K562 (cell line): ENCODE results near the gene GALNT9.
A peak's percentile ranks its signal among the peaks of the same experiment; 100 is the strongest.

ENCODE experiments used
- FOXJ2 ChIP-seq: fragments of 200-800 bp; sonication (Bioruptor generic); IDR thresholded peaks from 2 replicates; pipeline ENCODE4 v1.6.1; 2016; ENCODE audit warnings: missing genetic modification characterization, missing compliant biosample characterization
- HDAC6 ChIP-seq: IDR thresholded peaks from 2 replicates; pipeline ENCODE4 v1.6.1; 2012; ENCODE audit warnings: low read depth, mild to moderate bottlenecking, control low read depth, inconsistent platforms, low read length, moderate library complexity
- HIVEP1 ChIP-seq: fragments of 250-450 bp; sonication (Bioruptor Pico); IDR thresholded peaks from 2 replicates; pipeline ENCODE4 v1.4.0; 2020; ENCODE audit warnings: mild to moderate bottlenecking
- MYC ChIP-seq, 2 experiments: fragments of 250-450 bp in 1 of 2; sonication (Bioruptor Pico) in 1 of 2; IDR thresholded peaks; 2 replicates each; pipeline versions ENCODE4 v1.5.1 to v1.6.1; 2012 to 2021; ENCODE audit warnings: low read depth in 2 of 2, borderline replicate concordance in 1 of 2, improper control_type of control experiment in 1 of 2, low read length in 1 of 2, mild to moderate bottlenecking in 1 of 2, moderate library complexity in 1 of 2
- NFE2L1 ChIP-seq: fragments of 450-650 bp; IDR thresholded peaks from 2 replicates; pipeline ENCODE4 v1.6.1; 2016; ENCODE audit warnings: missing genetic modification characterization, low read depth, mild to moderate bottlenecking, missing compliant biosample characterization, moderate library complexity, borderline replicate concordance
- NR3C1 ChIP-seq: sonication (generic); formaldehyde crosslinking; IDR thresholded peaks from 2 replicates; pipeline ENCODE4 v1.8.1; 2022; ENCODE audit warnings: missing genetic modification reagents
- SREBF2 ChIP-seq: sonication (generic); formaldehyde crosslinking; IDR thresholded peaks from 2 replicates; pipeline ENCODE4 v1.4.0; 2020; ENCODE audit warnings: mild to moderate bottlenecking, missing genetic modification reagents
- STAT6 ChIP-seq: sonication (generic); formaldehyde crosslinking; IDR thresholded peaks from 2 replicates; pipeline ENCODE4 v1.8.1; 2023; ENCODE audit warnings: mild to moderate bottlenecking, missing genetic modification reagents
- ZFP1 ChIP-seq: fragments of 450-650 bp; formaldehyde crosslinking; IDR thresholded peaks from 2 replicates; pipeline ENCODE4 v1.4.0; 2020; ENCODE audit warnings: mild to moderate bottlenecking, mixed read lengths
- TF ChIP-seq, protein P1 (sequence below), 2 experiments: fragments of 450-650 bp in 1 of 2; sonication (generic) in 1 of 2; formaldehyde crosslinking in 1 of 2; IDR thresholded peaks in 1 of 2; conservative IDR thresholded peaks in 1 of 2; 2 replicates each; pipeline versions ENCODE4 v1.6.1 to v1.8.1; 2016 to 2023; ENCODE audit warnings: mild to moderate bottlenecking in 2 of 2, moderate library complexity in 2 of 2, inconsistent platforms in 1 of 2, missing genetic modification reagents in 1 of 2
- TF ChIP-seq, protein P2 (sequence below): fragments of 250-450 bp; sonication (Bioruptor Pico); IDR thresholded peaks from 2 replicates; pipeline ENCODE4 v1.4.0; 2020; ENCODE audit warnings: mild to moderate bottlenecking

DNA sequence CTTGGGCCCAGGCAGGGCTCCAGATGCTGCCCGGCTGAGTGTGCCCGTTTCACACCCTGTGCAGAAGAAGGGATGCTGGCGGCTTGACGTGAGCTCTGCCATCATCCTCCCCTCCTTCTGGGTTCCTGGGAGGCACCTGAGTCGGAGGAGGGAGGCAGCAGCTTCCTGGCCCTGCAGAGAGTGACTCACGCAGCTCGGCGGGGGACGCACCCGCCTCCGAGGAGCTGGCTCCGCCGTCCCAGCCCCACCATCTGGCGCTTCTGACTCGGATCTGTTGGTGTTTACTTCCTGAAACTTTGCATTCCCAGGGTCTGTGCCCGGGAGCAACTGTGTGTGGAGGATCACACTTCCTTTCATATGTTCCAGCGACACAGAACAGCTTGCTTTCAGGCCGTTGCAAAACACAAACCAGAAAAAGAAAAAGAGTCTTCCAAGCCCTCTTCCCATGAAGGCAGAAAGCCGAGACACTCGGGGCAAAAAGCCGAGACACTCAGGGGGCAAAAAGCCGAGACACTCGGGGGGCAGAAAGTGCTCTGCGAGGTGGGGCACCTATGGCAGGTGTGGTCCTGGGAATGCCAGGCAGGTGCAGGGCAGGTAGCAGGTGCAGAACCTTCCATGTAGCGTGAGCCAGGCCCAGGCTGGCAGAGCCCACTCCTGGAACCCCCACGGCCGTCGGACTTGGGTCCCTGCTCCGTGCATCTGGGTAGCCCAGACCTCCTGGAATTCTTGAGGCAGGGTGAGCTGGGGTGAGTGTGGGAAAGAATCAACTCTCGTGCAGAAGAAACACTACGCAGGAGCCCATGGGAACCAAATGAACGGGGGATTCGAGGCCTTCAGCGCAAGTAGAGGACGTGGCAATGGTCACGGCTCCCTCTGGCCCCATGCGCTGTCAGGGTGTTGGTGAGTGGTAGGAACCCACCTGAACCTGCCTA, 27.6 kb upstream of the GALNT9 start:
- TF ChIP-seq ZFP1 (CRISPR knock-in tag) (no peak), HDAC6 (no peak), SREBF2 (CRISPR knock-in tag) (no peak), STAT6 (CRISPR knock-in tag) (no peak), HIVEP1 (CRISPR knock-in tag) (no peak), NR3C1 (CRISPR knock-in tag) (no peak), NFE2L1 (tag) (no peak), FOXJ2 (no peak), MYC (IDR thresholded peaks at IDR 0.05; ENCODE audit: low read depth, low read length) (no peak), MYC (CRISPR knock-in tag; IDR thresholded peaks at IDR 0.05; ENCODE audit: borderline replicate concordance, low read depth) (no peak)
- TF ChIP-seq, protein P1, sequence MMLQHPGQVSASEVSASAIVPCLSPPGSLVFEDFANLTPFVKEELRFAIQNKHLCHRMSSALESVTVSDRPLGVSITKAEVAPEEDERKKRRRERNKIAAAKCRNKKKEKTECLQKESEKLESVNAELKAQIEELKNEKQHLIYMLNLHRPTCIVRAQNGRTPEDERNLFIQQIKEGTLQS (IDR thresholded peaks at IDR 0.05) = peak; percentile 31; the same call in 1 of the 2 replicates
- TF ChIP-seq, protein P1 (CRISPR knock-in tag; conservative IDR thresholded peaks at IDR 0.05) = no peak
- TF ChIP-seq, protein P2, sequence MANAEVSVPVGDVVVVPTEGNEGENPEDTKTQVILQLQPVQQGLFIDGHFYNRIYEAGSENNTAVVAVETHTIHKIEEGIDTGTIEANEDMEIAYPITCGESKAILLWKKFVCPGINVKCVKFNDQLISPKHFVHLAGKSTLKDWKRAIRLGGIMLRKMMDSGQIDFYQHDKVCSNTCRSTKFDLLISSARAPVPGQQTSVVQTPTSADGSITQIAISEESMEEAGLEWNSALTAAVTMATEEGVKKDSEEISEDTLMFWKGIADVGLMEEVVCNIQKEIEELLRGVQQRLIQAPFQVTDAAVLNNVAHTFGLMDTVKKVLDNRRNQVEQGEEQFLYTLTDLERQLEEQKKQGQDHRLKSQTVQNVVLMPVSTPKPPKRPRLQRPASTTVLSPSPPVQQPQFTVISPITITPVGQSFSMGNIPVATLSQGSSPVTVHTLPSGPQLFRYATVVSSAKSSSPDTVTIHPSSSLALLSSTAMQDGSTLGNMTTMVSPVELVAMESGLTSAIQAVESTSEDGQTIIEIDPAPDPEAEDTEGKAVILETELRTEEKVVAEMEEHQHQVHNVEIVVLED (CRISPR knock-in tag) = no peak
